ENCODE results near the gene RHOA.

Gene RHOA

GRCh38 chr3:49453621-49454020 lies 41.8 kb upstream of the RHOA start:
- no peak overlapping the region for H3K4me3 ChIP-seq (ENCODE audit: low read depth, low read length)
- TF ChIP-seq CTCF (IDR thresholded peaks at IDR 0.05; ENCODE audit: low read depth, low read length) (no peak), MAX (IDR thresholded peaks at IDR 0.05; ENCODE audit: low read depth, low read length) (no peak), MYC (IDR thresholded peaks at IDR 0.05; ENCODE audit: low read depth, low read length) (no peak), POLR2A (IDR thresholded peaks at IDR 0.05; ENCODE audit: extremely low read depth, insufficient read length) (no peak)
- no peak for DNase-seq (ENCODE audit: low read depth)

GRCh38 chr3:49445391-49445790 lies 33.6 kb upstream of the RHOA start:
- H3K4me3 ChIP-seq (ENCODE audit: low read depth, low read length): no peak overlapping the region
- DNase-seq (ENCODE audit: low read depth): no peak
- TF ChIP-seq MYC (IDR thresholded peaks at IDR 0.05; ENCODE audit: low read depth, low read length) (no peak), MAX (IDR thresholded peaks at IDR 0.05; ENCODE audit: low read depth, low read length) (no peak), CTCF (IDR thresholded peaks at IDR 0.05; ENCODE audit: low read depth, low read length) (no peak), POLR2A (IDR thresholded peaks at IDR 0.05; ENCODE audit: extremely low read depth, insufficient read length) (no peak)

GRCh38 chr3:49434731-49435130 lies 23.0 kb upstream of the RHOA start:
- TF ChIP-seq CTCF (IDR thresholded peaks at IDR 0.05; ENCODE audit: low read depth, low read length) (no peak), MYC (IDR thresholded peaks at IDR 0.05; ENCODE audit: low read depth, low read length) (no peak), MAX (IDR thresholded peaks at IDR 0.05; ENCODE audit: low read depth, low read length) (no peak), POLR2A (IDR thresholded peaks at IDR 0.05; ENCODE audit: extremely low read depth, insufficient read length) (no peak)
- no peak for DNase-seq (ENCODE audit: low read depth)
- no peak overlapping the region for H3K4me3 ChIP-seq (ENCODE audit: low read depth, low read length)

- H3K4me3 ChIP-seq (ENCODE audit: low read depth, low read length): peak overlapping the region; percentile 76
- peak; percentile 34 for DNase-seq (ENCODE audit: low read depth)
- no peak for TF ChIP-seq CTCF (IDR thresholded peaks at IDR 0.05; ENCODE audit: low read depth, low read length)
- no peak for TF ChIP-seq MYC (IDR thresholded peaks at IDR 0.05; ENCODE audit: low read depth, low read length)
- TF ChIP-seq MAX (IDR thresholded peaks at IDR 0.05; ENCODE audit: low read depth, low read length): no peak
- TF ChIP-seq POLR2A (IDR thresholded peaks at IDR 0.05; ENCODE audit: extremely low read depth, insufficient read length): no peak
Measured at GRCh38 chr3:49428752-49429080, 16.9 kb upstream of the RHOA start.

- no peak overlapping the region for H3K4me3 ChIP-seq (ENCODE audit: low read depth, low read length)
- DNase-seq (ENCODE audit: low read depth): no peak
- no peak for TF ChIP-seq MYC (IDR thresholded peaks at IDR 0.05; ENCODE audit: low read depth, low read length)
- TF ChIP-seq MAX (IDR thresholded peaks at IDR 0.05; ENCODE audit: low read depth, low read length): no peak
- no peak for TF ChIP-seq CTCF (IDR thresholded peaks at IDR 0.05; ENCODE audit: low read depth, low read length)
- TF ChIP-seq POLR2A (IDR thresholded peaks at IDR 0.05; ENCODE audit: extremely low read depth, insufficient read length): no peak
Measured at GRCh38 chr3:49427586-49427985, 15.8 kb upstream of the RHOA start.

GRCh38 chr3:49424816-49425215 lies 13.0 kb upstream of the RHOA start:
- DNase-seq (ENCODE audit: low read depth): no peak
- TF ChIP-seq CTCF (IDR thresholded peaks at IDR 0.05; ENCODE audit: low read depth, low read length) (no peak), POLR2A (IDR thresholded peaks at IDR 0.05; ENCODE audit: extremely low read depth, insufficient read length) (no peak), MYC (IDR thresholded peaks at IDR 0.05; ENCODE audit: low read depth, low read length) (no peak), MAX (IDR thresholded peaks at IDR 0.05; ENCODE audit: low read depth, low read length) (no peak)
- H3K4me3 ChIP-seq (ENCODE audit: low read depth, low read length): no peak overlapping the region
